Lower leg skin (tissue), 4 donors: ENCODE data around the gene UBN1. TPM values are rescaled to one million over a fixed set of nuclear protein-coding genes. Genes with fewer than 3 reads are reported as not detected.

Source experiments
- DNase-seq, 2 donors: peaks; one replicate each; pipeline ENCODE4 v3.0.0-alpha.2; 2019; ENCODE audit warnings: low spot score in 2 of 2
- H3K4me3 ChIP-seq: fragments of 200-600 bp; sonication (generic); 2 replicates; pipeline ENCODE4 v1.5.1; 2017; ENCODE audit warnings: mild to moderate bottlenecking, low read depth; ENCODE audit not compliant: poor library complexity, severe bottlenecking
- POLR2A ChIP-seq, 2 donors: fragments of 450-650 bp; IDR thresholded peaks; one replicate each; pipeline ENCODE4 v1.6.1; 2016 to 2017; ENCODE audit warnings: antibody characterized with exemption in 2 of 2, mild to moderate bottlenecking in 1 of 2, moderate library complexity in 1 of 2
- WGBS, 2 donors: methylation state at CpG; one replicate each; pipeline ENCODE4 v1.1.5; 2018; 5-methylcytosine and 5-hydroxymethylcytosine counted together
- intact Hi-C: fragments of 100-400 bp; cut with DNase I; formaldehyde crosslinking; loops from one replicate; pipeline ENCODE4 v1.15.0; 2023; ENCODE audit warnings: low total_unique reads
- total RNA-seq, 4 donors: library from RNA; depleted of rRNA; stranded (reverse); fragments of >200 nt; gene quantifications; one replicate each; pipeline ENCODE4 v1.1.0, GENCODE V29; 2016
- TF ChIP-seq, protein P1 (sequence below), 3 donors: fragments of 450-650 bp; IDR thresholded peaks; one replicate each; pipeline ENCODE4 v1.5.1; 2016; ENCODE audit warnings: antibody characterized with exemption in 3 of 3, mild to moderate bottlenecking in 3 of 3, moderate library complexity in 2 of 3

The UBN1 gene
- total RNA-seq, 4 donors from 2014 or later: 20.7 to 38.3 (median 27.9) TPM

DNA sequence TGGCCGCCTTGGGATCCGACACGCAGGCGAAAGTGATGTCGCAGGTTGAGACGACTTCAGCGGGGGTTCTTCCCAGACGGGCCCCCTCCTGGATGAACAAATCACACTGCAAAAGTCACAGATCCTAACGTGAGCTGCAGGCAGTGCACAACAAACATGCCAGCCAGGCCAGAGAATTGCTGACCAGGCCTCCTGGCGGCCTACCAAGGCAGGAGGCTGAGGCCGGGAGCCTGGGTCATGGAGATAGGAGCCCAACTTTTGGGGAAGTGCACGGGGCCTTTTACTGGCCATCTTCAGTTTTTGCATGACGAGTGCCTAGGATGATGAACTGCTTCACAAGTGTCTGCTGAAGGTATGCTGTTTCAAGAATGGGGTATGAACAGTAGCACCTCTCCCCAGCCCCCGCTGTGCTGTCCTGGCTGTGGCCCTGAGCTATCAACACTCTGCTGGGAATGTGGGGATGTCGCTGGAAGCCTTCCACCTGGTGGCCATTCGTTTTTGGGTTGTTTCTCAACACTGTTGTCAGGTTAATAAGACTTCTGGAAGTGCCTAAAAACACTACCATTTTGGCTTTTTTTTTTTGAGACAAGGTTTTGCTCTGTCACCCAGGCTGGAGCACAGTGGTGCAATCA is 32.6 kb upstream of the UBN1 start:
- H3K4me3 ChIP-seq: no peak overlapping the region
- no peak for DNase-seq
- no peak for TF ChIP-seq POLR2A (IDR thresholded peaks at IDR 0.05)
- TF ChIP-seq, protein P1, sequence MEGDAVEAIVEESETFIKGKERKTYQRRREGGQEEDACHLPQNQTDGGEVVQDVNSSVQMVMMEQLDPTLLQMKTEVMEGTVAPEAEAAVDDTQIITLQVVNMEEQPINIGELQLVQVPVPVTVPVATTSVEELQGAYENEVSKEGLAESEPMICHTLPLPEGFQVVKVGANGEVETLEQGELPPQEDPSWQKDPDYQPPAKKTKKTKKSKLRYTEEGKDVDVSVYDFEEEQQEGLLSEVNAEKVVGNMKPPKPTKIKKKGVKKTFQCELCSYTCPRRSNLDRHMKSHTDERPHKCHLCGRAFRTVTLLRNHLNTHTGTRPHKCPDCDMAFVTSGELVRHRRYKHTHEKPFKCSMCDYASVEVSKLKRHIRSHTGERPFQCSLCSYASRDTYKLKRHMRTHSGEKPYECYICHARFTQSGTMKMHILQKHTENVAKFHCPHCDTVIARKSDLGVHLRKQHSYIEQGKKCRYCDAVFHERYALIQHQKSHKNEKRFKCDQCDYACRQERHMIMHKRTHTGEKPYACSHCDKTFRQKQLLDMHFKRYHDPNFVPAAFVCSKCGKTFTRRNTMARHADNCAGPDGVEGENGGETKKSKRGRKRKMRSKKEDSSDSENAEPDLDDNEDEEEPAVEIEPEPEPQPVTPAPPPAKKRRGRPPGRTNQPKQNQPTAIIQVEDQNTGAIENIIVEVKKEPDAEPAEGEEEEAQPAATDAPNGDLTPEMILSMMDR (IDR thresholded peaks at IDR 0.05): no peak
- WGBS, 2 donors: 89 to 91% methylated on average over 16 of the region's 16 CpGs
- intact Hi-C loops: no loop called here

DNA sequence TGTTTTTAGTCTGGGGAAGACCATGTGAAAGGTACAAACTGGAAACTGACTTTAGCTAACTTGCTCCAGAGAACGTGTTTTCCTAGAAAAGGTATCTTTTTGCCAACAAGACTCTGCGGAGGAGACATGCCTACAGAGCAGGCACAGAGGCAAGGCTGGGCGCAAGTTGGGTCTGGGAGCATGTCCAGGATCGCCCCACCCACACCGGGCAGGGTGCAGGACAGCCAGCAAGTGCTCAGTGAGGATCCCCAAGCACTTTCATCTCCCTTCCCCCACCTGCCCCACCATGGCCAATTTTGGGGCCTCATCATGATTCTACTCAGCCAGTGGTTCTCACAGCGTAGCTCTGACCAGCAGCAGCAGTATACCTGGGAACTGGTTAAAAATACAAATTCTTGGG is 26.6 kb upstream of the UBN1 start:
- no peak overlapping the region for H3K4me3 ChIP-seq
- WGBS, 2 donors: 56 to 63% methylated on average over 6 of the region's 6 CpGs
- TF ChIP-seq POLR2A (IDR thresholded peaks at IDR 0.05): no peak
- TF ChIP-seq, protein P1 (IDR thresholded peaks at IDR 0.05): no peak
- DNase-seq: no peak
- intact Hi-C loops: no loop called here

DNA sequence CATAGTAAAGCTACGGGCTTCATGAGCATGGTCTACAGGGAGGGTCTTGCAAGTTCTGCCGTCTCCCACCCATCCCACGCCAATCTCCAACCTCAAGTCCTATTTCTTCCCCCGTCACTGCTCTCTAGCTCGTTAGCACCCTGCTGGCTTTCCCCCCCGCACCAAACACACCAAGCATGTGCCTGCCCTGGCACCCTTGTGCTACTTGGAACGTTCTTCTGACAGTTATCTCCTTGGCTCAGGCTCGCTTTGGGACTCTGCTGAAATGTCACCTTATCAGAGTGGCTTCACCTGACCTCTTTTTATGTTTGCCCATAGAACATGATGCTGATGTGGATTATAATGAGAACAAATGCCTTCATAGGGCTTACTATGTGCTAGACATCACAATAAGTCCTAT is 22.1 kb upstream of the UBN1 start:
- intact Hi-C loops: no loop called here
- WGBS, 2 donors: 91 to 92% methylated on average over 8 of the region's 8 CpGs
- DNase-seq: no peak
- TF ChIP-seq, protein P1 (IDR thresholded peaks at IDR 0.05): no peak
- TF ChIP-seq POLR2A (IDR thresholded peaks at IDR 0.05): no peak
- H3K4me3 ChIP-seq: no peak overlapping the region

DNA sequence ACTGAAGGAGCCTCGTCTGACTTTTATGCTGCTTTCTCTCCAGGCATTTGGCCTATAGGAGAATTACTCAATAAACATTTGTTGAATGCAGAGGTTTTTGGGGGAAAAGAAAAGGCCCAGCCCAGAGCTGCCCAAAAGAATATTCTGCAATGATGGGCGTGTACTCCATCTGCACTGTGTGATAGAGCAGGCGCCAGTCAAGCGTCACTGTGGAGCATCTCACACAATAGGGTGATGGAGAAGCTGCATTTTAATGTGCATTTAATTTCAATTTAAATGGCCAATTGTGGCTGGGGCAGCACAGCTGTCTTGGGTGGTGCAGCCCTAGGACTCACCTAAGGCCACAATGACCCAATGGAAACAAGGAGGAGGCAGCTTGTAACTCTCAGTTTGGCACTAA is 20.8 kb upstream of the UBN1 start:
- intact Hi-C loops: no loop called here
- WGBS, 2 donors: 92 to 93% methylated on average over 4 of the region's 4 CpGs
- no peak for TF ChIP-seq POLR2A (IDR thresholded peaks at IDR 0.05)
- H3K4me3 ChIP-seq: no peak overlapping the region
- DNase-seq: no peak

DNA sequence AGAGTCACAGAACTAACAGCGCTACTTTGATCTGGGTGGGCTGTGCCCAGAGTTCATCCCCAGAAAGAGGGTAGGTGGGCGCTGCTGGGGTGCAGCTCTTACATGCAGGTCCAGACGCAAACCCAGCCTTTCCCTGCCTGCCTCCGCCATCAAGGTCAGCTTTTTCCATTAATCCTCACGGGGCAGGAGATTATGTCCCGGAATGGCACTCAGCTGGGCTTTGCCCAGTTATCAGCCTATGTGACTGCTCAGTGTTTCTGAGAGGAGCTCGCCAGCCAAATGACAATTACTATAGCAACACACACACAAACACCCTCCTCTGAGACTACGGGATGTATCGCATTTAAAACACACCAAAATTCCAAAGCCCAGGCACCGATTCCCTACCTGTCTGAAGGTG is 20.3 kb upstream of the UBN1 start:
- no peak for TF ChIP-seq POLR2A (IDR thresholded peaks at IDR 0.05)
- TF ChIP-seq, protein P1 (IDR thresholded peaks at IDR 0.05): no peak
- intact Hi-C loops: no loop called here

DNA sequence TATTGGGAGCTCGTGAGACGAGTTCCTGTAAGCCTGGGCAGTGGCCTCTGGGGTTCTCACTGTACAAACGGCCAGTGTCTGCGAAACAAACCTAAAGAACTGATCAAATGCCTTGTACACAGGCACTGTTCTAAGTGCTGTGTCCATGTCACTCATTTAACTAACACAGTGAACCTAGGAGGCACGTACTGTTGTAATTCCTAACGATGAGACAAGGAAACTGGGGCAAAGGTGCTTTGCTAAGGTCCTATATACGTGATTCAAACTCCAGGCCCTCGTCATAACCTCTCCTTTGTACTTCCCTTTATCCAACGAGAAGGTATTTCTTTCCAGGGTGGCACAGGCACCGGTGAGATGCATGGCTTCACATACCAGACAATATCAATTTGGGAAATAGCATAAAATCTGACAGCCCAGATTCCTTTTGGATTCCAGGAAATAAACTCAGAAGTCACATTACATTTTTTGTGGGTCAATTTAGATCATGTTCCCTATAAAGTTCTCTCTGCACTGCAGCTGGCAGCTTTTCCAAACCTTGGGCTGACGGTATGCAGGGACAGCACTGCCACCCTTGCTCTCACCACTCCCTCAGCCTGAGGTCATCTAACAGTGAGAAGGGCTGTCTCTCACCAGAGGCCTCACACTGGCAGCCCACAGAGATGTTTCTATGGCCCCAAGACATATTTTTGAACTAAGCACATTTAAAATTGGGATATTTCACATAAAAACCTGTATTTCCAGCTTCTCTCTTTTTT is 18.5 kb upstream of the UBN1 start:
- intact Hi-C loops: no loop called here
- no peak for DNase-seq
- H3K4me3 ChIP-seq: no peak overlapping the region
- WGBS, 2 donors: 91 to 94% methylated on average over 11 of the region's 11 CpGs
- TF ChIP-seq, protein P1 (IDR thresholded peaks at IDR 0.05): no peak
- TF ChIP-seq POLR2A (IDR thresholded peaks at IDR 0.05): no peak

More for the DNA sequence above, 20.3 kb upstream of the UBN1 start:
- no peak for DNase-seq
- WGBS, 2 donors: 86 to 91% methylated on average over 10 of the region's 10 CpGs
- H3K4me3 ChIP-seq: no peak overlapping the region
